Stimulated activated CD4-positive, alpha-beta T cell treated with anti-CD3 and anti-CD28 coated beads, TNF-alpha, amount 100 ng/mL, for 48 hours (primary cell): ENCODE data around the gene ZNF799.
"Not testable (repeated sequence)": the region's sequence is repeated elsewhere in the genome, so short reads cannot be mapped to it uniquely, and the experiment has no call there.

Source experiments
- DNase-seq, 3 donors: peaks; one replicate each; pipeline ENCODE4 v3.0.0-alpha.2; 2020; ENCODE audit warnings: low read depth in 3 of 3

The ZNF799 gene

DNA sequence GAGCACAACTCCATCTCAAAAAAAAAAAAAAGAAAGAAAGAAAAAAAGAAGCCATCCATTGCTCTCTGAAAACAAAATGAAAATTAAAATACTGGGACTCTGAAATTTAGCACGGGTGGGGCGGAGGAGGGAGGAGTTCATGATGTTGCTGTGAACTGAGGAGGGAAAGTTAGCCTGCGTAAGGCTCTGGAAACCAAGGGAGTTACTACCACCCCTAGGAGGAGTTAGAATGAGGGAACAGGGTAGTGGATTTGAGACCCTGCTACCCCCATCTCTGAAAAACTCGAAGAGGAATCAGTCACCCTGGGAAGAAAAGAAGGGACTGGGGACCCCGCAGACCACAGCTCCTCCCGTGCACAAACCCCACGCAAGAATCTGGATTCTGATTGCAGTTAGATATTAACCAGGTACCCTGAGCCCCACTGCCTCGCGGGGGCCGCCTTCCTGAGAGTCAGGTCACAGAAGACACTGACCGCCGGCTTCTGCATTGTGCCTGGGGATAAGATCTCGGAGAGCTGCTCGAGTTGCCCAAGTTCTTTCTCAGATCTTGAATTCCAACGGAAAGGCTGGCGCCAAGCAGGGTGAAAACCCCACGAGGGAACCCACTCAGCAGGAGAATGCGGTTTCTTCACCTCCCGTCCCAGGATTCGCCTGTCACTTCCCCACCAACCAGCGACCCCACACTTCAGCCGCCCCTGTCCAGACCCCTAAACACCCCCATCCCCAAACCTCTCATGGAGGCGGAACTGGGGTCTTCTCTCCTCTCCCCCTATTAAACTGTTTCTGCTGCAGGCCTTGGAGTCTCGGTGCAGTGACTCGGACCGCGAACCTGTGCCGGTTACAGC is 36.5 kb downstream of the ZNF799 start:
- peak in 1 of 3 donors; percentile 2 for DNase-seq

GRCh38 chr19:12362236-12362635 is 38.8 kb downstream of the ZNF799 start:
- not testable (repeated sequence) for DNase-seq

DNA sequence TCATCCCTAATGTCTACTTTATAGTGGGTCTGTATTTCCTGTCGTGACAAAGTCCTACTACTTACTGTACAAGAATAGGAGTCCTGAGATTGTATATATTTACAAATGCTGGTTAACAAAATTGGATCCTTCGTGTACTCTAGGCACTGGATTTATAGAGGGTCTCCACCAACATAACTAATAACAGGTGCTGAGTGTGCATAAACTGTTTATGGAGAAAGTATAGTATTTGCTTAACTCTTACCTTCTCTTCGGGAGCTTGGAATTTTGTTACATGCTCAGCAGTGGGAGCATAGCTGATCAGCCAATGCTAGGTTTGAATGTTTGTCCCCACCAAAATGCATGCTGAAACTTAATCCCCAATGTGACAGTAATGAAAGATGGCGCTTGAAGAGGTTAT is 47.7 kb downstream of the ZNF799 start:
- DNase-seq = no peak

DNA sequence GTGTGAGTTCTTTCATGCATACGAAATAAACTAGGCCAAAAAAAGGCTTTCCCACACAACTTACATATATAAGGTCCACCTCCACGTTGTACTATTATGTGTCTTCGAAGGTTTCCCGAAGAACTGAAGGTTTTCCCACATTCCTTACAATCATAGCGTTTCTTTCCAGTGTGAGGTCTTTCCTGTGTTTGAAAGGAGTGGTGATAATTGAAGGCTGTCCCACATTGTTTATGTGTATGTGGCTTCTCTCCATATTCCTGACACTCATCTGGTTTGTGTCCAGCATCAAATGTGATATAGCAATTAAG is 50.2 kb downstream of the ZNF799 start:
- no peak for DNase-seq

GRCh38 chr19:12350185-12350889 is 50.7 kb downstream of the ZNF799 start:
- no peak for DNase-seq

DNA sequence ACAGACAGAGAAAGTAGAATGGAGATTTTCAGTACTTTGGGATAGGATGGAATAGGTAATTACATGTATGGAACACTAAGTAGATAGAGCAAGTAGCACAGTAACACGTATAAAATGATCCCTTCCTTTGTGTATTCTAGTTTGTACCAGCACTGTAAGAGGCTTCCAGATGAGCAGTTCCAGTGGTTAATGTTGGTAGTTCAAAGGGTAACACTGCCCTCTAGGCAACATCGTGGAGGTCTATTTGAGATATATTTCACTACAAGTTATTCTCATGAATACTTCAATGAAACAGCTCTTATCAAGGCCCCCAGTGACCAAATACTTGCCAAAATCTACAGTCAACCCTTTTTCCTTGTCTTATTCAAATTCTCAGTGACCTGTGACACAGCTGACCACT is 54.2 kb downstream of the ZNF799 start:
- DNase-seq = no peak

DNA sequence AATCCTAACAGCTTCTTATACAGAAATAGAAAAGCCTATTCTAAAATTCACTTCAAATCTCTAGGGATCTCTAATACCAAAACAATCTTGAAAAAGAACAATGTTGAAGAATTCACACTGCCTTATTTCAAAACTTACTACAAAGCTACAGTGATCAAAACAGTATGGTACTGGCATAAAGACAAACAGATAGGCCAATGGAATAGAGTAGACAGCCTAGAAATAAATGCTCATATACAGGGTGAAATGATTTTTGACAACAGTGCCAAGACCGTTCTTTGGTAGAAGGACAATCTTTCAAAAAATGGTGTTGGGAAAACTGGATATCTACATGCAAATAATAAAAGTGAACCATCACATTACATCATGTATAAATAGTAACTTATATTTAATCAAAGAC is 55.9 kb downstream of the ZNF799 start:
- DNase-seq = no peak
